Mesodermal cell (in vitro differentiated cells): ENCODE data around the gene PELI3.
"Not testable (repeated sequence)": the region's sequence is repeated elsewhere in the genome, so short reads cannot be mapped to it uniquely, and the experiment has no call there.

Source experiments
- H3K27ac ChIP-seq: 2 replicates; pipeline ENCODE4 v1.7.0; 2013; ENCODE audit warnings: mild to moderate bottlenecking, low read depth, low read length, moderate library complexity; ENCODE audit not compliant: severe bottlenecking
- H3K36me3 ChIP-seq: 2 replicates; pipeline ENCODE4 v1.7.1; 2013; ENCODE audit warnings: mild to moderate bottlenecking, low read length, moderate library complexity; ENCODE audit not compliant: control insufficient read depth, insufficient read depth
- H3K4me1 ChIP-seq: one replicate; pipeline ENCODE4 v1.7.1; 2013; ENCODE audit warnings: mild to moderate bottlenecking, low read length; ENCODE audit not compliant: insufficient read depth, control insufficient read depth, poor library complexity, severe bottlenecking
- H3K4me3 ChIP-seq: 2 replicates; pipeline ENCODE4 v1.7.0; 2013; ENCODE audit warnings: low read length, control low read depth, mild to moderate bottlenecking; ENCODE audit not compliant: insufficient read depth, poor library complexity, severe bottlenecking; ENCODE audit errors: extremely low read depth
- H3K9me3 ChIP-seq: 2 replicates; pipeline ENCODE4 v1.7.1; 2013; ENCODE audit warnings: mild to moderate bottlenecking, low read length, moderate library complexity; ENCODE audit not compliant: control insufficient read depth
- WGBS, 2 experiments: methylation state at CpG; one replicate each; pipeline ENCODE4 v1.1.5; 2013; ENCODE audit warnings: missing lambda C conversion rate in 2 of 2; ENCODE audit not compliant: insufficient coverage in 2 of 2; 5-methylcytosine and 5-hydroxymethylcytosine counted together

The PELI3 gene

DNA sequence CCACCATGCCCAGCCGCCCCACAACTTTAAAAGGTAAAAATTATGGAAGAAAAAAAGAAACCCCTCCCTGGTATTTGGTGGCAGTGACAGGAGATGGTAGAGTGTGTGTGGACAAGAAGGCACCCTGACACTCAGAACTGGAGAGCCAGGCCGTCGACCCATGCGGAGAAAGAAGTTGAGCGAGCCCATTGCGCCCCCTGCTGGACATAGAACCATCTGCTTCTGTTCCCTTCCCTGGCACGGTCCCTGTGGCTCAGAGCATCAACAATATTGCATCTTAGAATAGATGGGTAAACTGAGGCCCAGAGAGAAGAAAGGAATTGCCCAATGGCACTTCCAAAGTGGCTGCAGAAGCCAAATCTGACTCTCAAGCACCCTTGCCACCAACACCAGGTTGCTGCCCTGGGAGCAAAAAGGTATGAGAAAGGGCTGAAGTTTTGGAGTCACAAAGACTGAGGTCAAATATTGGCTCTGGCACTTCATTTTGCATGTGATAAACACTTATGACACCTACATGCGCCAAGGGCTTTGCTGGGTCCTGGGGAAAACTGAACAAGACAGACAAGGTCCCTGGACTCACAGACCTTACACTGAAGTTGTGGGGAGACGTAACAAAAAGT is 36.6 kb upstream of the PELI3 start:
- Histone ChIP-seq H3K36me3 (peaks cover 18% of the 10 kb centered on the region), H3K4me1 (no peaks in the 10 kb centered on the region), H3K4me3 (no peak overlapping the region), H3K9me3 (no peaks in the 10 kb centered on the region), H3K27ac (no peak overlapping the region)
- 28 to 39% methylated on average over 4 to 7 of the region's 9 CpGs for WGBS, 2 experiments

GRCh38 chr11:66431287-66431686 is 35.4 kb upstream of the PELI3 start:
- not testable (repeated sequence) for H3K4me1 ChIP-seq, H3K9me3 ChIP-seq, H3K4me3 ChIP-seq, H3K27ac ChIP-seq
- H3K36me3 ChIP-seq = peaks cover 27% of the 10 kb centered on the region

DNA sequence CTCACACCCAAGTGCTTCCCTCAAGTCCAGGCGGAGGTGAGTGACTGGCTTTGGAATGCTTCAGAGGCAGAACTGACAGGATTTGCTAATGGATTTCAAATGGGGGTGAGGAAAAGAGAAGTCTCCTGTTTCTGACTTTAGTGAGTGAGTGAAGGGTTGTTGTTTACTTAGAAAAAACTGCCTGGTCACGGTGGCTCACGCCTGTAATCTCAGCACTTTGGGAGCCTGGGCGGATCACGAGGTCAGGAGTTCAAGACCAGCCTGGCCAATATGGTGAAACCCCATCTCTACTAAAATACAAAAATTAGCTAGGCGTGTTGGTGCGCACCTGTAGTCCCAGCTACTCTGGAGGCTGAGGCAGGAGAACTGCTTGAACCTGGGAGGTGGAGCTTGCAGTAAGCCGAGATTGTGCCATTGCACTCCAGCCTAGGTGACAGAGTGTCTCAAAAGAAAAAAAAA is 34.8 kb upstream of the PELI3 start:
- not testable (repeated sequence) for H3K4me1 ChIP-seq, H3K4me3 ChIP-seq, H3K27ac ChIP-seq, H3K9me3 ChIP-seq
- H3K36me3 ChIP-seq = peaks cover 28% of the 10 kb centered on the region
- 85 to 95% methylated on average over 5 to 7 of the region's 8 CpGs for WGBS, 2 experiments

DNA sequence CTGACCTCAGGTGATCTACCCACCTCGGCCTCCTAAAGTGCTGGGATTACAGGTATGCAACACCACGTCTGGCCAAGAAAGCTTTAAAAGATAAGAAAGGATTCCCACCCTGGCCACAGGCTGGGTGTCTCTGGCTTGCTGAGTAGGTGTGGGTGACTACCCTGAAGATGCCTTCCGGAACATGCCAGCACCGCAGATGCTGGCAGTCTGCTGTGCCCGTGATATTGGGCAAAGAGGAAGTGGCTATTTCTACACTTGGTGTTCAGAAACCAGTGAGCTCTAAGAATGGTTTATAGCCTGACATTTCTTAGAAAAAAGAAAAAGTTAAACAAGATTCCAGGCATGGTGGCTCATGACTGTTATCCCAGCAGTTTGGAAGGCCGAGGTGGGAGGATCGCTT is 34.1 kb upstream of the PELI3 start:
- 94 to 96% methylated on average over 5 to 7 of the region's 7 CpGs for WGBS, 2 experiments
- Histone ChIP-seq H3K4me1 (no peaks in the 10 kb centered on the region), H3K36me3 (peaks cover 29% of the 10 kb centered on the region), H3K27ac (no peak overlapping the region), H3K4me3 (no peak overlapping the region), H3K9me3 (no peaks in the 10 kb centered on the region)

GRCh38 chr11:66437979-66438503 is 28.7 kb upstream of the PELI3 start:
- Histone ChIP-seq H3K4me1 (no peaks in the 10 kb centered on the region), H3K9me3 (peaks cover 4% of the 10 kb centered on the region), H3K27ac (no peak overlapping the region), H3K36me3 (peaks cover 24% of the 10 kb centered on the region), H3K4me3 (peak overlapping the region; percentile 82)
- 14 to 60% methylated on average over 1 to 4 of the region's 12 CpGs for WGBS, 2 experiments

DNA sequence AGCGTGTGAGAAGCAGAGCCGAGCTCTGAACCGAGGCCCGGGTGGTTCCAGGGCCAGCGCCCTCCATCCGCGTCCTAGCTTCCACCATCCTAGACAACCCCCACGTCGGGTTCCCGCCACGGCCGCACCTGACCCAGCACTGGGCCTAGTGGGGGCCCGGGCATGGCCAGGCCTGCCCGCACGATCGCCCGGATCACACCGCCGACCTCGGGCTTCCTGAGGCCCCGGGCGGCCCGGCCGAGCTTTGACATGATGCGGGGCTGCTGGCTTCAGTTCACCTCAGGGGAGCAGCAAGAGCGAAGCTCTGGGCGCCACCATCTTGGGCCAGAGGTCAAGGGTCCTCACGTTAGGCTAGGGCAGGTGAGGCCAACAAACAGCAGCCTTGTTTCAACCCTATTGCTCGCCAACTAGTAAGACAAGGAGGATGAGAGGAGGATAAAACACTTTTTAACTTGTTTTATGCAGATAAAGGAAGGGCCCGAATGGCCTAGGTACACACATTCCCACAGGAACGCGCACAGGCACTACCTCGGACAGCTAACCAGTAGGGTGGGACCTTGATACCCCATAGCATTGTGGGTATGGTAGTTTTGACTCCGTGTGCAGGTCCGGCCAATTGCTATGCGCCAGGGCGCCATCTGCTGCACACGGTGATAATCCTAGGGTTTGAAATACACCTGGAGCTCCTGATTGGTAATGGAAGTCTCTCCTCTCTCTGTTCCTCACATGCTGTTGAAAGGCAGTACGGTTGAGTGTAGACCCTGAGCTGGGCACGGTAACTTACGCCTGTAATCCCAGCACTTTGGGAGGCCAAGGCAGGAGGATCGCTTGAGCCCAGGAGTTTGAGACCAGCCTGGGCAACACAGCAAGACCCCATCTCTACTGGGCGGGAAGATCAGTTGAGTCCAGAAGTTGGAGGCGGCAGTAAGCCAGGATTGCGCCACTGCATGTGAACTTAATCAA is 27.9 kb upstream of the PELI3 start, which contains the start of gene MRPL11:
MRPL11 (minus strand) TSS at position 345 of the 963 bp plus-strand sequence; CDS start at position 251, 94 bp downstream.
- peak within 1 kb of the TSS; percentile 79 for H3K27ac ChIP-seq
- H3K4me1 ChIP-seq = no peaks in the 10 kb centered on the region
- H3K9me3 ChIP-seq = peaks cover 11% of the 10 kb centered on the region
- H3K4me3 ChIP-seq = peak within 1 kb of the TSS; percentile 82
- WGBS, 2 experiments = 7 to 12% methylated on average over 34 to 40 of the region's 45 CpGs
- H3K36me3 ChIP-seq = peaks cover 23% of the 10 kb centered on the region

DNA sequence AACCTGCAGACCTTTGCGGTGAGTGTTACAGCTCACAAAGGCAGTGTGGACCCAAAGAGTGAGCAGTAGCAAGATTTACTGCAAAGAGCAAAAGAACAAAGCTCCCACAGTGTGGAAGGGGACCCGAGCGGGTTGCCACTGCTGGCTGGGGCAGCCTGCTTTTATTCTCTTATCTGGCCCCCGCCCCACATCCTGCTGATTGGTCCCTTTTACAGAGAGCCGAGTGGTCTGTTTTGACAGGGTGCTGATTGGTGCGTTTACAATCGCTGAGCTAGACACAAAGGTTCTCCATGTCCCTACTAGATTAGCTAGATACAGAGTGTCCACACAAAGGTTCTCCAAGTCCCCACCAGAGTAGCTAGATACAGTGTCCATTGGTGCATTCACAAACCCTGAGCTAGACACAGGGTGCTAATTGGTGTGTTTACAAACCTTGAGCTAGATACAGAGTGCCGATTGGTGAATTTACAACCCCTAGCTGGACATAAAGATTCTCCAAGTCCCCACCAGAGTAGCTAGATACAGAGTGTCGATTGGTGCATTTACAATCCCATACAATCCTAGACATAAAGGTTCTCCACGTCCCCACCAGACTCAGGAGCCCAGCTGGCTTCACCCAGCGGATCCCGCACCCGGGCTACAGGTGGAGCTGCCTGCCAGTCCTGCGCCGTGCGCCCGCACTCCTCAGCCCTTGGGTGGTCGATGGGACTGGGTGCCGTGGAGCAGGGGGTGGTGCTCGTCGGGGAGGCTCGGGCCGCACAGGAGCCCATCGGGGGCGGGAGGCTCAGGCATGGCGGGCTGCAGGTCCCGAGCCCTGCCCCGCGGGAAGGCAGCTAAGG is 26.4 kb upstream of the PELI3 start:
- H3K36me3 ChIP-seq = peaks cover 19% of the 10 kb centered on the region
- H3K27ac ChIP-seq, H3K4me1 ChIP-seq, H3K4me3 ChIP-seq: not testable (repeated sequence)
- WGBS, 2 experiments = 87 to 93% methylated on average over 16 to 23 of the region's 29 CpGs
- H3K9me3 ChIP-seq = peaks cover 13% of the 10 kb centered on the region

DNA sequence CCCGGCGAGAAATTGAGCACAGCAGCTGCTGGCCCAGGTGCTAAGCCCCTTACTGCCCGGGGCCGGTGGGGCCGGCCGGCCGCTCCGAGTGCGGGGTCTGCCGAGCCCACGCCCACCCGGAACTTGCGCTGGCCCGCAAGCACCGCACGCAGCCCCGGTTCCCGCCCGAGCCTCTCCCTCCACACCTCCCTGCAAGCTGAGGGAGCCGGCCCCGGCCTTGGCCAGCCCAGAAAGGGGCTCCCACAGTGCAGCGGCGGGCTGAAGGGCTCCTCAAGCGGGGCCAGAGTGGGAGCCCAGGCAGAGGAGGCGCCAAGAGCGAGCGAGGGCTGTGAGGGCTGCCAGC is 25.8 kb upstream of the PELI3 start:
- H3K27ac ChIP-seq, H3K4me1 ChIP-seq, H3K4me3 ChIP-seq: not testable (repeated sequence)
- Histone ChIP-seq H3K36me3 (peaks cover 13% of the 10 kb centered on the region), H3K9me3 (peaks cover 13% of the 10 kb centered on the region)
- WGBS, 2 experiments = 94 to 95% methylated on average over 18 to 25 of the region's 27 CpGs

DNA sequence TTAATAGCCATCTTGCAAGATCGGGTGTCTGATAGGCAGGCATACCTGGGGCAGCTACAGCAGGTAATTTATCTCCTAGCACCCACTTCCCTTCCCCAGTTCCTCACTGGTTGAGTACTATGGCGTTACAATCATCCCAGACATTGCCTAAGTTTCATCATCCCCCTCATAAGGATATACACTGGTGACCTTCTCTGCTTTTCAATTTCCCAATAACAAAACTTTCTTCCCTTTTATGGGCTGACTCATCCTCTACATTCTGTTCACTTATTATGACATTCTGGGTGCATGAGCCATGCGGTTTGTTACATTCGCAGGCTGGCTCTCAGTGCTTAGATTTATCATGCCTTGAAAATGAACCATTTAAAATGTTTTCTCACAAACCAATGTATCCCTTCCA is 23.1 kb upstream of the PELI3 start:
- Histone ChIP-seq H3K27ac (no peak overlapping the region), H3K4me3 (no peak overlapping the region), H3K4me1 (no peaks in the 10 kb centered on the region), H3K36me3 (no peaks in the 10 kb centered on the region), H3K9me3 (peaks cover 13% of the 10 kb centered on the region)
- WGBS, 2 experiments = 88 to 95% methylated on average over 4 of the region's 4 CpGs

GRCh38 chr11:66447012-66447411 is 19.7 kb upstream of the PELI3 start:
- no peaks in the 10 kb centered on the region for H3K36me3 ChIP-seq
- H3K4me1 ChIP-seq = no peaks in the 10 kb centered on the region
- H3K9me3 ChIP-seq = peaks cover 13% of the 10 kb centered on the region
- H3K27ac ChIP-seq = no peak overlapping the region
- no peak overlapping the region for H3K4me3 ChIP-seq
